PC-3 (cell line): Measurements from ENCODE around the gene GABBR2. TPM values are rescaled to one million over a fixed set of nuclear protein-coding genes. Genes with fewer than 3 reads are reported as not detected.

Source experiments
- ATAC-seq: fragments of 200-7000 bp; cut with Tn5 transposase; 2 replicates; pipeline ENCODE4 v1.9.1; 2020; ENCODE audit warnings: mild to moderate bottlenecking, moderate library complexity
- BruUV-seq: library from RNA; stranded (reverse); fragments of 400-500 nt; replicated peaks from 2 replicates; lab custom pipeline; 2021; lab: Mats Ljungman, UMichigan
- CTCF ChIA-PET: fragments of 300-600 bp; sonication (Branson Sonifier 250); formaldehyde crosslinking; loops from one replicate; lab custom pipeline; 2022; ENCODE audit warnings: antibody characterized with exemption; lab: Charles Lee
- POLR2A ChIA-PET: fragments of 300-600 bp; sonication (Branson Sonifier 250); formaldehyde crosslinking; loops from one replicate; lab custom pipeline; 2022; ENCODE audit warnings: antibody characterized with exemption; ENCODE audit not compliant: unreplicated experiment; lab: Charles Lee
- DNase-seq: peaks from one replicate; pipeline ENCODE4 v3.0.0-alpha.2; 2015
- H2AFZ ChIP-seq: fragments of 300-600 bp; sonication (generic); 2 replicates; pipeline ENCODE4 v1.6.0; 2016; ENCODE audit warnings: antibody characterized with exemption, low read length
- H3F3A ChIP-seq: fragments of 300-600 bp; sonication (generic); one replicate; pipeline ENCODE4 v1.6.0; 2017; ENCODE audit warnings: antibody characterized with exemption, low read length, control low read depth, mild to moderate bottlenecking; ENCODE audit not compliant: unreplicated experiment
- H3K27ac ChIP-seq: fragments of 300-600 bp; sonication (generic); 2 replicates; pipeline ENCODE4 v1.5.1; 2016; ENCODE audit warnings: mild to moderate bottlenecking, low read length
- H3K27me3 ChIP-seq: fragments of 300-600 bp; sonication (generic); 2 replicates; pipeline ENCODE4 v1.6.1; 2016; ENCODE audit warnings: low read length, mixed read lengths
- H3K36me3 ChIP-seq: fragments of 300-600 bp; sonication (generic); 2 replicates; pipeline ENCODE4 v1.6.1; 2016; ENCODE audit warnings: low read depth, mixed run types, low read length, mixed read lengths
- H3K4me1 ChIP-seq: fragments of 300-600 bp; sonication (generic); 2 replicates; pipeline ENCODE4 v1.5.1; 2016; ENCODE audit warnings: low read length; ENCODE audit not compliant: insufficient read depth
- H3K4me2 ChIP-seq: fragments of 300-600 bp; sonication (generic); 2 replicates; pipeline ENCODE4 v1.6.0; 2016; ENCODE audit warnings: low read length
- H3K4me3 ChIP-seq: fragments of 300-600 bp; sonication (generic); 2 replicates; pipeline ENCODE4 v1.5.1; 2016; ENCODE audit warnings: mild to moderate bottlenecking, low read length, mixed read lengths
- H3K79me2 ChIP-seq: fragments of 300-600 bp; sonication (generic); 2 replicates; pipeline ENCODE4 v1.6.1; 2017; ENCODE audit warnings: low read length, mixed read lengths
- H3K9ac ChIP-seq: fragments of 300-600 bp; sonication (generic); 2 replicates; pipeline ENCODE4 v1.6.0; 2016; ENCODE audit warnings: mild to moderate bottlenecking, low read length
- H3K9me2 ChIP-seq: fragments of 300-600 bp; sonication (generic); replicated peaks from 2 replicates; pipeline ENCODE4 v1.6.1; 2016; ENCODE audit warnings: mixed run types, low read length, mixed read lengths
- H3K9me3 ChIP-seq: fragments of 300-600 bp; sonication (generic); 2 replicates; pipeline ENCODE4 v1.6.1; 2016; ENCODE audit warnings: low read length, mixed read lengths
- H4K20me1 ChIP-seq: fragments of 300-600 bp; sonication (generic); 2 replicates; pipeline ENCODE4 v1.6.1; 2016; ENCODE audit warnings: low read length, mixed read lengths
- CTCF ChIP-seq: fragments of 300-600 bp; sonication (generic); conservative IDR thresholded peaks from 2 replicates; pipeline ENCODE4 v1.5.1; 2017; ENCODE audit warnings: antibody characterized with exemption, low read depth, mild to moderate bottlenecking, low read length
- EZH2 ChIP-seq: fragments of 300-600 bp; sonication (generic); IDR thresholded peaks from one replicate; pipeline ENCODE4 v1.6.1; 2017; ENCODE audit warnings: antibody characterized with exemption, mild to moderate bottlenecking, low read length; ENCODE audit not compliant: unreplicated experiment
- EZH2phosphoT487 ChIP-seq: fragments of 300-600 bp; sonication (generic); IDR thresholded peaks from 2 replicates; pipeline ENCODE4 v1.6.1; 2018; ENCODE audit warnings: mild to moderate bottlenecking, antibody characterized with exemption, low read length, borderline replicate concordance
- intact Hi-C: fragments of 100-400 bp; cut with micrococcal nuclease; formaldehyde crosslinking; loops from 2 replicates; pipeline ENCODE4 v1.9.0; 2023
- total RNA-seq: library from RNA; depleted of rRNA; stranded (reverse); fragments of >200 nt; gene quantifications from 2 replicates; pipeline ENCODE4 v1.2.3, GENCODE V29; 2014

Gene GABBR2
- total RNA-seq, 1 experiment from 2014 or later = 0.44 TPM

GRCh38 chr9:98360176-98360708 lies 348.5 kb downstream of the GABBR2 start:
- H3K27ac ChIP-seq = no peak overlapping the region
- CTCF ChIA-PET = no interaction called here
- H3K36me3 ChIP-seq = no peaks in the 10 kb centered on the region
- no peaks in the 10 kb centered on the region for H3K9me3 ChIP-seq
- no peaks in the 10 kb centered on the region for H3F3A ChIP-seq
- no peak overlapping the region for H3K4me2 ChIP-seq
- intact Hi-C loops = no loop called here
- H3K9ac ChIP-seq = no peak overlapping the region
- TF ChIP-seq EZH2phosphoT487 (no peak), CTCF (no peak), EZH2 (no peak)
- no peaks in the 10 kb centered on the region for H3K27me3 ChIP-seq
- BruUV-seq = no TSS peak
- H3K9me2 ChIP-seq = no peaks in the 10 kb centered on the region
- peaks cover 24% of the 10 kb centered on the region for H3K4me1 ChIP-seq
- no peak for DNase-seq
- POLR2A ChIA-PET = no interaction called here
- no peak for ATAC-seq
- no peak overlapping the region for H3K4me3 ChIP-seq
- H2AFZ ChIP-seq = no peak overlapping the region
- H4K20me1 ChIP-seq = no peaks in the 10 kb centered on the region
- no peaks in the 10 kb centered on the region for H3K79me2 ChIP-seq

- Histone ChIP-seq H2AFZ (no peak overlapping the region), H3K36me3 (no peaks in the 10 kb centered on the region), H3K79me2 (no peaks in the 10 kb centered on the region), H3K27ac (no peak overlapping the region), H3F3A (no peaks in the 10 kb centered on the region), H4K20me1 (no peaks in the 10 kb centered on the region), H3K9me3 (no peaks in the 10 kb centered on the region), H3K9ac (no peak overlapping the region), H3K9me2 (no peaks in the 10 kb centered on the region), H3K4me2 (no peak overlapping the region), H3K27me3 (no peaks in the 10 kb centered on the region), H3K4me1 (peaks cover 24% of the 10 kb centered on the region), H3K4me3 (no peak overlapping the region)
- ATAC-seq (no peak), DNase-seq (no peak)
- CTCF ChIA-PET = no interaction called here
- TF ChIP-seq EZH2phosphoT487 = no peak
- no peak for TF ChIP-seq CTCF
- intact Hi-C loops = no loop called here
- no TSS peak for BruUV-seq
- POLR2A ChIA-PET = no interaction called here
Measured at GRCh38 chr9:98359569-98359968, 349.2 kb downstream of the GABBR2 start.

GRCh38 chr9:98357921-98358535 lies 350.7 kb downstream of the GABBR2 start:
- no peak for TF ChIP-seq EZH2phosphoT487
- TF ChIP-seq EZH2 = no peak
- TF ChIP-seq CTCF = no peak
- H4K20me1 ChIP-seq = no peaks in the 10 kb centered on the region
- ATAC-seq (peak; percentile 82), DNase-seq (peak; percentile 66)
- no peak overlapping the region for H2AFZ ChIP-seq
- ChIA-PET CTCF (no interaction called here), POLR2A (no interaction called here)
- H3K27ac ChIP-seq = peak overlapping the region; percentile 63
- H3K79me2 ChIP-seq = no peaks in the 10 kb centered on the region
- H3K9me3 ChIP-seq = no peaks in the 10 kb centered on the region
- 0 out of 2 replicates have a peak overlapping the region, but pooled peaks have one; percentile 19 for H3K4me2 ChIP-seq
- no peaks in the 10 kb centered on the region for H3K36me3 ChIP-seq
- H3K9ac ChIP-seq = no peak overlapping the region; the same call in 1 of the 2 replicates
- H3K27me3 ChIP-seq = no peaks in the 10 kb centered on the region
- no TSS peak for BruUV-seq
- peaks cover 24% of the 10 kb centered on the region for H3K4me1 ChIP-seq
- H3K9me2 ChIP-seq = no peaks in the 10 kb centered on the region
- no peak overlapping the region for H3K4me3 ChIP-seq
- intact Hi-C loops = no loop called here
- no peaks in the 10 kb centered on the region for H3F3A ChIP-seq
